HG03039 (cell line): ENCODE results near the gene POLR1C.
"Not testable (repeated sequence)": the region's sequence is repeated elsewhere in the genome, so short reads cannot be mapped to it uniquely, and the experiment has no call there.

ENCODE experiments used
- ATAC-seq: cut with Tn5 transposase; IDR thresholded peaks from one replicate; pipeline ENCODE4 v1.9.1; 2021; ENCODE audit warnings: mild to moderate bottlenecking, moderate library complexity; ENCODE audit not compliant: unreplicated experiment

Gene POLR1C

GRCh38 chr6:43492673-43493072, 24.2 kb upstream of the POLR1C start:
- ATAC-seq, result no peak

- no peak for ATAC-seq
Observed at GRCh38 chr6:43493230-43493629, 23.7 kb upstream of the POLR1C start.

GRCh38 chr6:43493833-43494232, 23.1 kb upstream of the POLR1C start:
- ATAC-seq, result no peak

GRCh38 chr6:43494321-43494720, 22.6 kb upstream of the POLR1C start:
- ATAC-seq, result no peak

- ATAC-seq, result no peak
Observed at GRCh38 chr6:43494766-43495165, 22.1 kb upstream of the POLR1C start.

GRCh38 chr6:43495409-43495941, 21.4 kb upstream of the POLR1C start:
- ATAC-seq, result no peak

- no peak for ATAC-seq
Observed at GRCh38 chr6:43496370-43497128, 20.3 kb upstream of the POLR1C start.

GRCh38 chr6:43497129-43497396, 19.8 kb upstream of the POLR1C start:
- ATAC-seq, result no peak

GRCh38 chr6:43497689-43498088, 19.2 kb upstream of the POLR1C start:
- no peak for ATAC-seq

GRCh38 chr6:43498291-43498690, 18.6 kb upstream of the POLR1C start:
- ATAC-seq, result not testable (repeated sequence)

GRCh38 chr6:43499028-43499815, 17.7 kb upstream of the POLR1C start:
- no peak for ATAC-seq

- no peak for ATAC-seq
Observed at GRCh38 chr6:43500921-43501320, 16.0 kb upstream of the POLR1C start.

GRCh38 chr6:43502666-43503065, 14.2 kb upstream of the POLR1C start:
- ATAC-seq, result no peak

- no peak for ATAC-seq
Observed at GRCh38 chr6:43503443-43503842, 13.4 kb upstream of the POLR1C start.

- no peak for ATAC-seq
Observed at GRCh38 chr6:43504756-43505593, 11.9 kb upstream of the POLR1C start.

- no peak for ATAC-seq
Observed at GRCh38 chr6:43505718-43506117, 11.2 kb upstream of the POLR1C start.

GRCh38 chr6:43506171-43506570, 10.7 kb upstream of the POLR1C start:
- no peak for ATAC-seq

- ATAC-seq, result no peak
Observed at GRCh38 chr6:43506667-43507471, 10.0 kb upstream of the POLR1C start.

- ATAC-seq, result no peak
Observed at GRCh38 chr6:43508481-43509141, 8.3 kb upstream of the POLR1C start.
